GM19463 (cell line): ENCODE results near the gene QSOX2.

Source experiments
- ATAC-seq: cut with Tn5 transposase; IDR thresholded peaks from one replicate; pipeline ENCODE4 v1.9.1; 2021; ENCODE audit warnings: mild to moderate bottlenecking, moderate library complexity; ENCODE audit not compliant: unreplicated experiment

Gene QSOX2

GRCh38 chr9:136204838-136205706 is 40.5 kb downstream of the QSOX2 start, which contains the start of gene LHX3:
Gene LHX3 (minus strand): TSS chr9:136205128. CDS start chr9:136205012, 116 bp downstream.
- no peak for ATAC-seq

DNA sequence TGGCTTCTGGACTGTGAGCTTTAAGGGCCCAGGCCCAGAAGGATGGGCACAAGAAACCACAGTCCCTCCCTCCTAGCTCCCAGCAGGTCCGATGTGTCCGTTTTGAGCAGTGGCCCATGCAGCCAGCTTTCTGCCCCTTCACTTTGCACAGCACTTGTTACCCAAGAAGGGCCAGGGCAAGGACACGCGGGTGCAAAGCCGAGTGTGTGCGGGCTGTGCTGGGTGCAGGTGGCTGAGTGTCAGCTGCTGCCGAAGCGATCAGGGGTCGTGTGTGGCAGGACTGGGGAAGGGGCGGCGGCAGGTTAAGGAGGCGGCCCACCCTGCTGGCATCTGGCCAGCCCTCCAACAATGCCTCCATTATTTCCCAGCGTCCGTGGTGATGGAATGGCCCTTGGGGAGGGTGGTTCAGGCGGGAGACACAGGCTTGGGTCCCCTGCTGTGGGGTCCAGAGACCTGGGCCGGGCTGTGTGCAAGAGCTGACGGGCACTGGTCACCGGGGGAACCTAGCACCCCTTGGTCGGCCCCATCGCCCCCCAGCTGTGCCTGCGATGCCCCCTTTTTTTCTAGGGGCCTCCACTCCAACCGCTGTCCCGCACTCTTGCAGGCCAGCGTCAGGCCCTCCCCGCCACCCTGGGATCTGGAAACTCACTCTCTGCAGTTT is 41.3 kb downstream of the QSOX2 start:
- ATAC-seq, result no peak

GRCh38 chr9:136203408-136204144 is 42.0 kb downstream of the QSOX2 start:
- no peak for ATAC-seq

DNA sequence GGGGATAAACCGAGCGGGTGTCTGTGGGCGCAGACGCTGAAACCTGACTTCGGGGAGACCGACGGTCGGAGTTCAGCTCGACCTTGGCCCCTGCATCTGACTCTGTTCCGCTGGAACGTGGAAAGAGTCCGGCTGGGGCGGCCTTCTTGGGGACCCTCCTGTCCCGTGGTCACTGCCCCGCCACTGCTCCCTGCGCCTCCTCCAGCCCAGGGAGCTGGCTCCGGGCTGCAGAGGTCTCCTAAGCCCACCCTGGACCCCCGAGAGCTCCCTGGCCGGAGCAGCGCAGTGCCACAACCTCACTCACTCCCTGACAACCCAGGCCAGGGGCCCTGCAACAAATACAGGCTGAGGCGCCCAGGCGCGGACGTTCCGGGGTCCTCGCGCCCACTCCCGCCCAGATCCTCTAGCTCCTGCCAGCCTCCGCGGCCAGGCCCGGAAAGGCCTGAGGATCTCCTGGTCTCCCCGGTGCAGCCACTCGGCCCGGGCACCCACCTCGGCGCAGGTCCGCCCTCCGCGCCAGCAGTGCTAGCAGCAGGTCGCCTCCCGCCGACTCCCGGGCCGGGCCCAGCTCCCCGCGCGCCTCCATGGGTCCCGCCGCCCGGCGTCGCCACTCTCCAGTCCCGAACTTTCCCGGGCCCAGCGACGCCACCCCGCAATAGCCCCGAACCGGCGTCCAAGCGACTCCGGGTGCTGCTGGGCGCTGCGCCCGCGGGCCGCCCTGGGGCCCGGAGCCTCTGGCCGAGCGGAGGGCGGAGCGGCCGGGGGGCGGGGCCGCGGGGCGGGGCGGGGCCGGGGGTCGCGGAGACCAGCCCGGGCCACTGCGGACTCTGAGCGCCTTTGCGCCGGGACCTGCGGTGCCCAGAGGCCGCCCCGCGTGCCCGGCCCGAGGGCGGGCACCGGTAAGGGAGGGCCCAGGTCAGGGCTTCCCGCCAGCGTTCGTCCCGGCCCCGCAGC is 42.9 kb downstream of the QSOX2 start:
- ATAC-seq, result no peak

DNA sequence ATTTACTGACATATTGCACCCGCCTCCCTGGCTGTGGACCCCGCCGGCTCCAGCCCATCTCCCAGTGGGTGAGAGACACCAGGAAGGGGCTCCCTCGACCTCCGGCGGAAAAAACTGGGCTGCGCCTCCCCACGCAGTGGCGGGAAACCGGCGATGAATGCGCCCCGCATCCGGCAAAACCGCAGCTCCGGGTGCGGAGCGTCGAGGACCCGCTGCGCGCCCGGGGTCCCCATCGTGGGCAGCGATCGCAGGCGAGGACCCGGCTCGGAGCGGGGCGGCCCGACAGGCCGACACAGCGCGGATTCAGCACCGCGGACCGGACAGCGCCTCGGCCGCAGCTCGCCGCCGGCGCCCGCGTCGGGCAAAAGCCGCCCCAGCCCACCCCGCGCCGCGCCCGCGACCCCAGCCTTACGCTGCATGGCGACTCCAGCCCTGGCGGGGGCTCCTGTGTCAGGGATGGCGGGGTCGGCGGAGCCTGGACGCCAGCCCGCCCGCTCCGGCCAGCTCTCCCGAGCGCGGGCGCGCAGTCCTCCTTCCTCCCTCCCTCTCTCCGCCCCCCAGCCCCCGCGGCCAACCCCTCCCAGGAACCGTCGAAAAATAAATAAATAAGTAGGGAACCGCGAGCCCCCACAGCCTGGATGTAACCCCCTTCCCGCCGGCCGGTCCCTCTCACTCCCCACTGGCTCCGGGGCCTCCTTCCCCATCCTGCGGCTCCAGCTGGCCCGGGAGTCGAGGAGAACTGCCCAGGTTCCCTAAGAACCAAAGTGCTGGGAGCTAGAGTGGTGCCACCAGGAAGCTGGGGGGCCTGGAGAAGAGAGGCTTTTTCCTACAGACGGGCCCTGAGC is 43.8 kb downstream of the QSOX2 start:
- no peak for ATAC-seq

GRCh38 chr9:136201174-136201573 is 44.4 kb downstream of the QSOX2 start:
- no peak for ATAC-seq

DNA sequence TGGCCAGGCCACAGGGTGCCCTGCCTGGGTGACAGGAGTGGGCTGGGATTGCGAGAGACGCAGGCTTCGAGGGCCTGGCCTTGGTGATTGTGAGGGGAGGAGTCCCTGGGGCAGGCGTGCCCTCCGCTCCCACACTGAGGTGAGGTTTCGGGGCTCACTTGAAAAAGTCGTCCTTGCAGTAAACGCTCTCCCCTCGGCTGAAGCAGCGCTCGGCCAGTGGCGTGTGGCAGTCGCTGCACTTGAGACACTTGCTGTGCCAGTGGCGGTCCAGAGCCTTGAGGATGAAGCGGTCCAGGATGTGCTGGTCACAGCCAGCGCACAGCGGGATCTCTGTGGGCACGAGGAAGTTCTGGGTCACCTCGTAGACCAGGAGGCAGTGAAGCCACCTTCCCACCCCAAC is 45.2 kb downstream of the QSOX2 start:
- no peak for ATAC-seq

GRCh38 chr9:136199391-136200288 is 46.0 kb downstream of the QSOX2 start:
- ATAC-seq, result no peak

DNA sequence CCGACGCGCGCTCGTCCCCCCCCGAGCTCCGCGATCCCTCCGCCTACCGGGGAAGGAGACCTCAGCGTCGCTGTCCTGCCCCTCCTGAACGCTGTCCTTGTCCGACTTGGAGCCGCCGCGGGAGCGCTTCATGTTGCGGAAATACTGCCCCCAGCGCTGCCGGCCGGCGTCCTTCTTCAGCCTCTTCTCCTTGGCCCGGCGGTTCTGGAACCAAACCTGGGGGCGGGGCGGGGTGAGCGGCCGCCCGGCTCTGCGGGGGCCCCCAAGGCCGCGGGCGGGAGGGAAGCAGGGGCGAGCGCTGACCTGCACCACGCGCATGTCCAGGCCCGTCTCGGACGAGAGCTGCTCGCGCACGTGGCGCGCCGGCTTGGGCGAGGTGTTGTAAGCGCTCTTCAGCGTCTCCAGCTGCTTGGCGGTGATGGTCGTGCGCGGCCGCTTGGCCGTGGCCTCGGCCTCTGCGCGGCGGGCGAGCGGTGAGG is 47.0 kb downstream of the QSOX2 start:
- no peak for ATAC-seq

GRCh38 chr9:136197930-136198604 is 47.5 kb downstream of the QSOX2 start:
- ATAC-seq, result no peak

DNA sequence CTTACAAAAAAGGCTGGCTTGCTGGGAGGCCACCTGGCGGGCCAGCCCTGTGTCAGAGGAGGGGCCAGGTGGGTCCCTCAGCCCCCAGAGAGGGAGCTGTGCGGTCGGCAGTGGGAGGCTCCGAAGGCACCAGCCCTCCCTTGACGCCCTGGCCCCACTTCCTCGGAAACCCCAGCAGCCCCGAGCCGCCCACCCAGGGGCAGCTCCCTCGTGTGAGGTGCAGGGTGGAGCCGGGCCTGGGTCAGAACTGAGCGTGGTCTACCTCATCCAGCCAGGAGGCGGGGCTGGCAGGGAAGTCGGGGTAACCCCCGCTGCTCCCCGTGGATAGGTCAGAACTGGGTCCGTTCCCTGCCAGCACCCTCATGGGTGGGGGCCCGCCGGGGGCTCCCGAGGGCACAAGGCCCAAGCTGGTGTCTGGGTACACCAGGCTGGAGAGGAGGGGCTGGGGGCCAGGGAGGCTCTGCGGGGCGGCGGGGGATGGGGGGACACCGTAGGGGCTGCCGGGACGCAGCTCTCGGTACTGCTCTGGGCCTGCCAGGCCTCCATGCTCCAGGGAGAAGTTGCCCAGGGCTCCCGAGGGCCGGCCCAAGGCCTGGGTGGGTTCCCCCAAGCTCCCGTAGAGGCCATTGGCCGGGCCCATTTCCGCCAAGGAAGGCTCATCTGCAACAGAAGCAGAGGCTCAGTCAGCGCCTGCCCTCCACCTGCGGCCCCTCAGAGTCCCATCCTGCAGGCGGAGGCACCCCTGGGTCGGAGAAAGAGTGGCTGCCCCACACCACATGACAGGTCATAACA is 48.3 kb downstream of the QSOX2 start:
- no peak for ATAC-seq

DNA sequence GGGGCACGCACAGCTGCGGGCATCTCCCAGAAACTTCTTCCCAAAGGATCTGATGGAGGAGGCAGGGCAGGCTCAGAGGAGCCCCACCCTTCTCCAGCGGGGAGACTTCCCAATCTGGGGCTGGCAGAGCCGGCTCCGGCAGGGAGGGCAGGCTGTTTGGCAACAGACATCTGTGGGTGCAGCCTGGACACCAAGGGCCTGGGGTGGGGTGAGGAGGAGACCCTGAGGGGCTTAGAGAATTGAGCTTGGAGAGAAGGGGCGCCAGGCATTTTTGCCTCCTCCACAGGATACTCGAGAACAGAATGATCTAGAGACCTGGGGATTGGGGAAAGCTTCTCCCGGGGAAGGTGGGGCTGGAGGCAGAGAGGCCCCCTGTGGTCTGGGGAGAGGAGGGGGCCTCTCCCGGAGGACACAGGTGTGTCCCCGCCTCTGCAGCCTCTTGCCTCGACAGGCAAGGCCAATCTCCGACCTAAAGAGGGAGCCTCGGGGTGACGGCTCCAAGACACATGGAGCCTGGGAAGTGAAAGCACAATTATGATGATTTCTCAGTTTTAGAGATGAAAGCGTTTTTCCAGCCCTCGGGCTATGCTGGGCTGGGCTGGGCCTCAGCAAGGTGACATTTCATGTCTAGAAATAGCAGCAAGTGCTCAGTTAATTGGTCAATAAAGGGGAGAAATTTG is 49.1 kb downstream of the QSOX2 start:
- ATAC-seq, result no peak

- ATAC-seq, result no peak
Observed at GRCh38 chr9:136194540-136194939, 51.1 kb downstream of the QSOX2 start.

- ATAC-seq, result no peak
Observed at GRCh38 chr9:136193891-136194279, 51.7 kb downstream of the QSOX2 start.

DNA sequence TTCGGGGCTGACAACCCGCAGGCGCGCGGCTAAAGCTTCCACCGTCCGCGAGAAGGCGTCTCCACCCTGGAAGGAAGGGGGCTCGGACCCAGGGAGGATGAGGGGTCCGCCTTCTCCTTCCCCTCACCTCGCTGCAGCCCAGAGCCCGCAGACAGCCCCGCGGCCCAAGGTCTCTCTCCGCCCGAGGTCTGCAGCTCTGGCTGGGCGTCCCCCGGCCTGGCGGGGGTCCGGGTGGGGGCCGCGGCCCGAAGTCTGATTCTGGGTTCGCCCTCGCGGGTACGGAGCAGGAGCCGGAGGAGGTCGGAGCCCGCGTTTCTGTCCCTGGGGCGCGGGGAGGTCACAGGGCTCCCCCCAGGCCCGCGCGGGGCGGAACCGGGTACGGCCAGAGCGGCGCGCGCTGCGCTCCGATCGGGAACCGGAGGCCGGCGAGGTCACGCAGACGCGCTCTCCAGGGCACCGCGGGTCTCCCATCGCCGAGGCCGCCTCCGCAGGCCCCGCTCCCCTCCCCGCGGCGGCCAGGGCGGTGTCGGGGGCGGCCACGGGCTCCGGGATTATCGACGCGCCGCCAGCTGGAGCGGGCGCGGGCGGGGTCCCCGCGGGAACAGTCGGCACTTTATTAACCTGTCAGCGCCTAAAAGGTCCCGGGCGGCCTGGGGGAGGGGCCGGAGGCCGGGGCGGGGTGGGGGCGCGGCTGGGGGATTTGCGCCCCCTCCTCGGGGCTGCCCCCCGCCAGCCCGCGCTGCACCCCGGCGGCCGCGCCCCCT is 52.3 kb downstream of the QSOX2 start:
- no peak for ATAC-seq
